Liver (tissue), 3 donors: ENCODE results near the gene BRI3BP.

Source experiments
- EGR1 ChIP-seq, 2 donors: IDR thresholded peaks; 2 replicates each; pipeline ENCODE4 v1.6.1; 2016 to 2018; ENCODE audit warnings: antibody characterized with exemption in 2 of 2, low read depth in 2 of 2
- FOXA2 ChIP-seq: IDR thresholded peaks from 2 replicates; pipeline ENCODE4 v1.6.1; 2016; ENCODE audit warnings: antibody characterized with exemption
- GABPA ChIP-seq, 2 donors: IDR thresholded peaks in 1 of 2; conservative IDR thresholded peaks in 1 of 2; 2 replicates each; pipeline ENCODE4 v1.6.1; 2016; ENCODE audit warnings: antibody characterized with exemption in 2 of 2, mild to moderate bottlenecking in 1 of 2, moderate library complexity in 1 of 2
- JUND ChIP-seq, 2 donors: IDR thresholded peaks; 2 replicates each; pipeline ENCODE4 v1.6.1; 2016; ENCODE audit warnings: antibody characterized with exemption in 2 of 2
- RAD21 ChIP-seq, 2 donors: IDR thresholded peaks; 2 replicates each; pipeline ENCODE4 v1.6.1; 2016; ENCODE audit warnings: antibody characterized with exemption in 2 of 2, mild to moderate bottlenecking in 2 of 2
- RXRA ChIP-seq, 2 donors: IDR thresholded peaks; 2 replicates each; pipeline ENCODE4 v1.6.1; 2017 to 2018; ENCODE audit warnings: antibody characterized with exemption in 2 of 2, mild to moderate bottlenecking in 1 of 2
- SP1 ChIP-seq: IDR thresholded peaks from 2 replicates; pipeline ENCODE4 v1.6.1; 2018; ENCODE audit warnings: antibody characterized with exemption, mild to moderate bottlenecking
- TAF1 ChIP-seq: conservative IDR thresholded peaks from 2 replicates; pipeline ENCODE4 v1.6.1; 2016; ENCODE audit warnings: antibody characterized with exemption, mild to moderate bottlenecking
- YY1 ChIP-seq: IDR thresholded peaks from 2 replicates; pipeline ENCODE4 v1.6.1; 2016; ENCODE audit warnings: antibody characterized with exemption, mild to moderate bottlenecking
- TF ChIP-seq, protein P1 (sequence below): fragments of 150-350 bp; IDR thresholded peaks from 2 replicates; pipeline ENCODE4 v1.5.1; 2017; ENCODE audit warnings: improper control_type of control experiment, low read depth, low read length; ENCODE audit not compliant: missing input control
- TF ChIP-seq, protein P2 (sequence below): IDR thresholded peaks from 2 replicates; pipeline ENCODE4 v1.6.1; 2016; ENCODE audit warnings: antibody characterized with exemption, mild to moderate bottlenecking
- TF ChIP-seq, protein P3 (sequence below): IDR thresholded peaks from 2 replicates; pipeline ENCODE4 v1.6.1; 2016; ENCODE audit warnings: antibody characterized with exemption
- TF ChIP-seq, protein P4 (sequence below): IDR thresholded peaks from 2 replicates; pipeline ENCODE4 v1.6.1; 2016; ENCODE audit warnings: antibody characterized with exemption
- donor health status: healthy.
- donor health status: healthy.

DNA sequence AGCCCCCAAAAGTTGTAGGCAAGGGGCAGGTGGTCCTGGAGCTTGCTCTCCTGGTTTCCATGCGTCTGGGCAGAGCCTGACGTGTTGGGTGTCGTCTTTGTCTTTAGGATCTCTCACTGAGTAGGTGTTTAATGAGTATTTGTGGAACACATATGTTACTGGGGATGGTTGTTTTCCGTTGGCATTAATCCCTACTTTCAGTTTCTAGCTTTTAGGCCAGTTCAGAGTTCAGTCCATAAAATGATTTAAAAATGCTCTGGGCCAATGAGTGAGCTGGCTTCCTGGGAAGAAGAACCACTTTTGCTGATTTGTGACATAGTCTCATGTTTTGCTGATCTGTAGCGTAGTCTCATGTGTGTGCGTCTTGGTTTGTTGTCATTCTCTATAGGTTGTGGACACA, 82.7 kb downstream of the BRI3BP start:
- no peak for TF ChIP-seq SP1
- TF ChIP-seq TAF1, result no peak
- TF ChIP-seq, protein P1, sequence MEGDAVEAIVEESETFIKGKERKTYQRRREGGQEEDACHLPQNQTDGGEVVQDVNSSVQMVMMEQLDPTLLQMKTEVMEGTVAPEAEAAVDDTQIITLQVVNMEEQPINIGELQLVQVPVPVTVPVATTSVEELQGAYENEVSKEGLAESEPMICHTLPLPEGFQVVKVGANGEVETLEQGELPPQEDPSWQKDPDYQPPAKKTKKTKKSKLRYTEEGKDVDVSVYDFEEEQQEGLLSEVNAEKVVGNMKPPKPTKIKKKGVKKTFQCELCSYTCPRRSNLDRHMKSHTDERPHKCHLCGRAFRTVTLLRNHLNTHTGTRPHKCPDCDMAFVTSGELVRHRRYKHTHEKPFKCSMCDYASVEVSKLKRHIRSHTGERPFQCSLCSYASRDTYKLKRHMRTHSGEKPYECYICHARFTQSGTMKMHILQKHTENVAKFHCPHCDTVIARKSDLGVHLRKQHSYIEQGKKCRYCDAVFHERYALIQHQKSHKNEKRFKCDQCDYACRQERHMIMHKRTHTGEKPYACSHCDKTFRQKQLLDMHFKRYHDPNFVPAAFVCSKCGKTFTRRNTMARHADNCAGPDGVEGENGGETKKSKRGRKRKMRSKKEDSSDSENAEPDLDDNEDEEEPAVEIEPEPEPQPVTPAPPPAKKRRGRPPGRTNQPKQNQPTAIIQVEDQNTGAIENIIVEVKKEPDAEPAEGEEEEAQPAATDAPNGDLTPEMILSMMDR, result no peak
- TF ChIP-seq, protein P2, sequence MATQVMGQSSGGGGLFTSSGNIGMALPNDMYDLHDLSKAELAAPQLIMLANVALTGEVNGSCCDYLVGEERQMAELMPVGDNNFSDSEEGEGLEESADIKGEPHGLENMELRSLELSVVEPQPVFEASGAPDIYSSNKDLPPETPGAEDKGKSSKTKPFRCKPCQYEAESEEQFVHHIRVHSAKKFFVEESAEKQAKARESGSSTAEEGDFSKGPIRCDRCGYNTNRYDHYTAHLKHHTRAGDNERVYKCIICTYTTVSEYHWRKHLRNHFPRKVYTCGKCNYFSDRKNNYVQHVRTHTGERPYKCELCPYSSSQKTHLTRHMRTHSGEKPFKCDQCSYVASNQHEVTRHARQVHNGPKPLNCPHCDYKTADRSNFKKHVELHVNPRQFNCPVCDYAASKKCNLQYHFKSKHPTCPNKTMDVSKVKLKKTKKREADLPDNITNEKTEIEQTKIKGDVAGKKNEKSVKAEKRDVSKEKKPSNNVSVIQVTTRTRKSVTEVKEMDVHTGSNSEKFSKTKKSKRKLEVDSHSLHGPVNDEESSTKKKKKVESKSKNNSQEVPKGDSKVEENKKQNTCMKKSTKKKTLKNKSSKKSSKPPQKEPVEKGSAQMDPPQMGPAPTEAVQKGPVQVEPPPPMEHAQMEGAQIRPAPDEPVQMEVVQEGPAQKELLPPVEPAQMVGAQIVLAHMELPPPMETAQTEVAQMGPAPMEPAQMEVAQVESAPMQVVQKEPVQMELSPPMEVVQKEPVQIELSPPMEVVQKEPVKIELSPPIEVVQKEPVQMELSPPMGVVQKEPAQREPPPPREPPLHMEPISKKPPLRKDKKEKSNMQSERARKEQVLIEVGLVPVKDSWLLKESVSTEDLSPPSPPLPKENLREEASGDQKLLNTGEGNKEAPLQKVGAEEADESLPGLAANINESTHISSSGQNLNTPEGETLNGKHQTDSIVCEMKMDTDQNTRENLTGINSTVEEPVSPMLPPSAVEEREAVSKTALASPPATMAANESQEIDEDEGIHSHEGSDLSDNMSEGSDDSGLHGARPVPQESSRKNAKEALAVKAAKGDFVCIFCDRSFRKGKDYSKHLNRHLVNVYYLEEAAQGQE, result no peak
- TF ChIP-seq, protein P3, sequence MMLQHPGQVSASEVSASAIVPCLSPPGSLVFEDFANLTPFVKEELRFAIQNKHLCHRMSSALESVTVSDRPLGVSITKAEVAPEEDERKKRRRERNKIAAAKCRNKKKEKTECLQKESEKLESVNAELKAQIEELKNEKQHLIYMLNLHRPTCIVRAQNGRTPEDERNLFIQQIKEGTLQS, result no peak
- TF ChIP-seq RAD21 (IDR thresholded peaks at IDR 0.05), result no peak
- TF ChIP-seq JUND (IDR thresholded peaks at IDR 0.05), result no peak
- no peak for TF ChIP-seq YY1
- TF ChIP-seq, protein P4, sequence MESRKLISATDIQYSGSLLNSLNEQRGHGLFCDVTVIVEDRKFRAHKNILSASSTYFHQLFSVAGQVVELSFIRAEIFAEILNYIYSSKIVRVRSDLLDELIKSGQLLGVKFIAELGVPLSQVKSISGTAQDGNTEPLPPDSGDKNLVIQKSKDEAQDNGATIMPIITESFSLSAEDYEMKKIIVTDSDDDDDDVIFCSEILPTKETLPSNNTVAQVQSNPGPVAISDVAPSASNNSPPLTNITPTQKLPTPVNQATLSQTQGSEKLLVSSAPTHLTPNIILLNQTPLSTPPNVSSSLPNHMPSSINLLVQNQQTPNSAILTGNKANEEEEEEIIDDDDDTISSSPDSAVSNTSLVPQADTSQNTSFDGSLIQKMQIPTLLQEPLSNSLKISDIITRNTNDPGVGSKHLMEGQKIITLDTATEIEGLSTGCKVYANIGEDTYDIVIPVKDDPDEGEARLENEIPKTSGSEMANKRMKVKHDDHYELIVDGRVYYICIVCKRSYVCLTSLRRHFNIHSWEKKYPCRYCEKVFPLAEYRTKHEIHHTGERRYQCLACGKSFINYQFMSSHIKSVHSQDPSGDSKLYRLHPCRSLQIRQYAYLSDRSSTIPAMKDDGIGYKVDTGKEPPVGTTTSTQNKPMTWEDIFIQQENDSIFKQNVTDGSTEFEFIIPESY, result no peak
- no peak for TF ChIP-seq FOXA2
- TF ChIP-seq GABPA (IDR thresholded peaks at IDR 0.05 in 1 of 2, conservative IDR thresholded peaks at IDR 0.05 in 1 of 2), result no peak
- no peak for TF ChIP-seq RXRA (IDR thresholded peaks at IDR 0.05)
- TF ChIP-seq EGR1 (IDR thresholded peaks at IDR 0.05; ENCODE audit: low read depth in 2 of 2), result no peak
